ENCODE data around the gene CFAP100. TPM values are rescaled to one million over a fixed set of nuclear protein-coding genes. Genes with fewer than 3 reads are reported as not detected.

The CFAP100 gene
- total RNA-seq, 3 donors from 2014 or later (not counting 1 experiment from before 2014, with no cell fraction given) = not detected

DNA sequence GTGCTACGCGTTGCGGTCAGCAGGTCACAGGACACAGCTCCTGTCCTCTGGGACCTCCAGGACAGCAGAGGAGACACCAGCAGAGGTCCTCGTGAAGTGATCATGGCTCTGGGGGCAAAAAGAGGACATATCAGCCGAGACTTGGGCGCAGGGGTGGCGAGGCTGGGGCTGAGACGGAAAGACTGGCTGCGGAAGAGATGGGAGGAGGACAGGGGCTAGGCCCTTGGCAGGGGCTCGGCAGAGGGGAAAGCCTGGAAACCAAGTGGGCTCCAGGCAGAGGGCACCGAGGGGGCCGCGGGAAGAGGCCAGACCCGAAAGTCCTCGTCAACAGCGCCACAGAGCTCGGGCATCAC, 4.9 kb upstream of the CFAP100 start:
- Histone ChIP-seq H3K4me1 (ENCODE audit: control insufficient read depth, insufficient read depth, low read length) (peaks cover 4% of the 10 kb centered on the region), H3K9me3 (ENCODE audit: control insufficient read depth, insufficient read depth, low read length) (no peaks in the 10 kb centered on the region), H3K36me3 (ENCODE audit: control insufficient read depth, insufficient read depth, low read length) (no peaks in the 10 kb centered on the region), H3K27ac (ENCODE audit: low read length) (no peak overlapping the region), H3K27me3 (ENCODE audit: control insufficient read depth, insufficient read depth, low read length) (no peaks in the 10 kb centered on the region), H3K4me3 (ENCODE audit: low read length) (no peak overlapping the region)
- DNase-seq = no peak
- 59% methylated on average over 15 of the region's 17 CpGs for WGBS (ENCODE audit: insufficient coverage)
- H3K4me1 Mint-ChIP-seq = peaks cover 0 to 7% of the 10 kb centered on the region in 2 donors
- H3K27ac Mint-ChIP-seq = no peak overlapping the region
- ATAC-seq = no peak
- H3K9me3 Mint-ChIP-seq = no peaks in the 10 kb centered on the region
- peaks cover 43 to 45% of the 10 kb centered on the region in 2 donors for H3K27me3 Mint-ChIP-seq (ENCODE audit: low read depth in 2 of 2)
- intact Hi-C loops (cut with micrococcal nuclease) = loop anchor here (1.0 to 5.0 kb wide), 2 partner anchors 143 to 467 kb away; no protein-coding TSS in a partner anchor
- no peak overlapping the region for H3K4me3 Mint-ChIP-seq
- H3K36me3 Mint-ChIP-seq = no peaks in the 10 kb centered on the region
- no peak for TF ChIP-seq CTCF (IDR thresholded peaks at IDR 0.05)

GRCh38 chr3:126390201-126390600, 4.5 kb upstream of the CFAP100 start:
- intact Hi-C loops (cut with micrococcal nuclease) = no loop called here
- Histone ChIP-seq H3K36me3 (ENCODE audit: control insufficient read depth, insufficient read depth, low read length) (no peaks in the 10 kb centered on the region), H3K4me1 (ENCODE audit: control insufficient read depth, insufficient read depth, low read length) (peaks cover 4% of the 10 kb centered on the region), H3K27me3 (ENCODE audit: control insufficient read depth, insufficient read depth, low read length) (no peaks in the 10 kb centered on the region), H3K4me3 (ENCODE audit: low read length) (no peak overlapping the region), H3K9me3 (ENCODE audit: control insufficient read depth, insufficient read depth, low read length) (no peaks in the 10 kb centered on the region), H3K27ac (ENCODE audit: low read length) (no peak overlapping the region)
- H3K9me3 Mint-ChIP-seq = no peaks in the 10 kb centered on the region
- ATAC-seq (no peak), DNase-seq (no peak)
- peaks cover 46% of the 10 kb centered on the region in 2 donors for H3K27me3 Mint-ChIP-seq (ENCODE audit: low read depth in 2 of 2)
- no peak overlapping the region for H3K4me3 Mint-ChIP-seq
- H3K4me1 Mint-ChIP-seq = peaks cover 0 to 7% of the 10 kb centered on the region in 2 donors
- no peaks in the 10 kb centered on the region for H3K36me3 Mint-ChIP-seq
- H3K27ac Mint-ChIP-seq = no peak overlapping the region
- TF ChIP-seq CTCF (IDR thresholded peaks at IDR 0.05) = no peak
- WGBS (ENCODE audit: insufficient coverage) = 92% methylated on average over 14 of the region's 15 CpGs

DNA sequence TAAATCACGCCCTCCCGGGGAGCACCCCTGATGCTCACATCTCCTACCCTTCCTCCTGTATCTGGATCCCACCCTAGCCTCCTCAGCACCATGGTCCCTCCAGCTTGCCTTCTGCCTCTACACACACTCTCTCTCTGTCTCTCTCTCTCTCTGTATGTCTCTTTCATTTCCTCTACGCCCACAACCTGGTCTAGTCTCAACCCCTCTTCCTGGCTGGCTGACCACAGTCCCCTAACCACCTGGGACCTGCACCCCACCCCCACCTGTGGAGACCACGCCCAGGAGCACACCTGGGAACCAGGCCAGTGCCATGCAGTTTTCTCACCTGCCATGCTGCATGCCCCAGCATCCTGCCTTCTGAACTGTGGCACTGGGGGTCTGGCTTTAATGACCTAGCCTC, 4.0 kb upstream of the CFAP100 start:
- 65% methylated on average over 4 of the region's 4 CpGs for WGBS (ENCODE audit: insufficient coverage)
- H3K4me1 ChIP-seq (ENCODE audit: control insufficient read depth, insufficient read depth, low read length) = peaks cover 4% of the 10 kb centered on the region
- Mint-ChIP-seq H3K4me1 (peaks cover 0 to 7% of the 10 kb centered on the region in 2 donors), H3K9me3 (no peaks in the 10 kb centered on the region), H3K27ac (no peak overlapping the region), H3K36me3 (no peaks in the 10 kb centered on the region), H3K27me3 (ENCODE audit: low read depth in 2 of 2) (peaks cover 49 to 51% of the 10 kb centered on the region in 2 donors), H3K4me3 (no peak overlapping the region)
- TF ChIP-seq CTCF (IDR thresholded peaks at IDR 0.05) = no peak
- no peak overlapping the region for H3K4me3 ChIP-seq (ENCODE audit: low read length)
- no peak for DNase-seq
- intact Hi-C loops (cut with micrococcal nuclease) = no loop called here
- H3K9me3 ChIP-seq (ENCODE audit: control insufficient read depth, insufficient read depth, low read length) = no peaks in the 10 kb centered on the region
- no peak overlapping the region for H3K27ac ChIP-seq (ENCODE audit: low read length)
- H3K36me3 ChIP-seq (ENCODE audit: control insufficient read depth, insufficient read depth, low read length) = no peaks in the 10 kb centered on the region
- no peaks in the 10 kb centered on the region for H3K27me3 ChIP-seq (ENCODE audit: control insufficient read depth, insufficient read depth, low read length)
- ATAC-seq = no peak

- no peaks in the 10 kb centered on the region for H3K36me3 Mint-ChIP-seq
- H3K27ac ChIP-seq (ENCODE audit: low read length) = no peak overlapping the region
- WGBS (ENCODE audit: insufficient coverage) = 50% methylated on average over 1 of the region's 1 CpG
- no peaks in the 10 kb centered on the region for H3K27me3 ChIP-seq (ENCODE audit: control insufficient read depth, insufficient read depth, low read length)
- no peak overlapping the region for H3K4me3 Mint-ChIP-seq
- no peaks in the 10 kb centered on the region for H3K36me3 ChIP-seq (ENCODE audit: control insufficient read depth, insufficient read depth, low read length)
- H3K9me3 ChIP-seq (ENCODE audit: control insufficient read depth, insufficient read depth, low read length) = no peaks in the 10 kb centered on the region
- ATAC-seq (no peak), DNase-seq (no peak)
- no peaks in the 10 kb centered on the region for H3K9me3 Mint-ChIP-seq
- peaks cover 49 to 51% of the 10 kb centered on the region in 2 donors for H3K27me3 Mint-ChIP-seq (ENCODE audit: low read depth in 2 of 2)
- no peak for TF ChIP-seq CTCF (IDR thresholded peaks at IDR 0.05)
- H3K27ac Mint-ChIP-seq = no peak overlapping the region
- H3K4me3 ChIP-seq (ENCODE audit: low read length) = no peak overlapping the region
- peaks cover 0 to 7% of the 10 kb centered on the region in 2 donors for H3K4me1 Mint-ChIP-seq
- H3K4me1 ChIP-seq (ENCODE audit: control insufficient read depth, insufficient read depth, low read length) = peaks cover 4% of the 10 kb centered on the region
- intact Hi-C loops (cut with micrococcal nuclease) = no loop called here
These were observed 3.1 kb upstream of the CFAP100 start for GRCh38 chr3:126391631-126392030.

All from natural killer cell (primary cell).